ENCODE data around the gene FBXO42. TPM values are rescaled to one million over a fixed set of nuclear protein-coding genes. Genes with fewer than 3 reads are reported as not detected.

FBXO42 gene
- polyA plus RNA-seq, 3 donors = 11.6 to 18.4 (median 16.9) TPM

- H3K27ac ChIP-seq (ENCODE audit: low read depth in 1 of 2, low read length in 2 of 2) = peak overlapping the region in 1 of 2 donors; percentile 14
- peaks cover 93% of the 10 kb centered on the region for H4K20me1 ChIP-seq (ENCODE audit: insufficient read depth, low read length)
- Mint-ChIP-seq H3K36me3 (peaks cover 70 to 80% of the 10 kb centered on the region in 2 donors), H3K4me1 (peaks cover 24% of the 10 kb centered on the region), H3K27me3 (ENCODE audit: low read depth in 3 of 3) (peaks cover 0 to 3% (median under 1%) of the 10 kb centered on the region in 3 donors), H3K27ac (peak overlapping the region in 1 of 7 donors; percentile 15), H3K9me3 (no peaks in the 10 kb centered on the region), H3K4me3 (no peak overlapping the region)
- H3K79me2 ChIP-seq (ENCODE audit: insufficient read depth, low read length) = peaks cover 44% of the 10 kb centered on the region
- WGBS (ENCODE audit: insufficient coverage) = 92% methylated on average over 11 of the region's 13 CpGs
- no peaks in the 10 kb centered on the region for H3K9me3 ChIP-seq (replicated peaks in 1 of 2; ENCODE audit: control insufficient read depth in 1 of 2, insufficient read depth in 1 of 2, low read length in 2 of 2)
- intact Hi-C loops (cut with micrococcal nuclease) = no loop called here
- H3K9ac ChIP-seq (ENCODE audit: insufficient read depth, low read length, poor library complexity, severe bottlenecking) = no peak overlapping the region
- H3K4me3 ChIP-seq (replicated peaks in 1 of 3; ENCODE audit: low read depth in 2 of 3, low read length in 3 of 3) = no peak overlapping the region
- H3K36me3 ChIP-seq (replicated peaks in 1 of 2; ENCODE audit: control insufficient read depth in 1 of 2, insufficient read depth in 2 of 2, low read length in 2 of 2) = peaks cover 58 to 82% of the 10 kb centered on the region in 2 donors
- no peak for TF ChIP-seq CTCF (IDR thresholded peaks at IDR 0.05)
- no peak for DNase-seq
- peaks cover 10 to 16% of the 10 kb centered on the region in 2 donors for H3K4me1 ChIP-seq (ENCODE audit: control insufficient read depth in 1 of 2, insufficient read depth in 2 of 2, low read length in 2 of 2)
- H2AFZ ChIP-seq (ENCODE audit: insufficient read depth, low read depth, low read length, poor library complexity, severe bottlenecking) = no peak overlapping the region
- no peak overlapping the region for H3K4me2 ChIP-seq (replicated peaks; ENCODE audit: extremely low read depth, low read length, poor library complexity, severe bottlenecking)
- H3K27me3 ChIP-seq (ENCODE audit: control insufficient read depth in 2 of 2, insufficient read depth in 2 of 2, low read length in 2 of 2) = no peaks in the 10 kb centered on the region
Observed at GRCh38 chr1:16394977-16395376, 42.7 kb upstream of the FBXO42 start.

- WGBS (ENCODE audit: insufficient coverage) = 100% methylated on average over 2 of the region's 10 CpGs
- Mint-ChIP-seq H3K4me1 (peaks cover 25% of the 10 kb centered on the region), H3K27ac (peak overlapping the region in 2 of 7 donors; percentile 13 to 56), H3K27me3 (ENCODE audit: low read depth in 3 of 3) (peaks cover 0 to 3% (median 1%) of the 10 kb centered on the region in 3 donors), H3K4me3 (no peak overlapping the region), H3K9me3 (no peaks in the 10 kb centered on the region), H3K36me3 (peaks cover 64 to 70% of the 10 kb centered on the region in 2 donors)
- H3K79me2 ChIP-seq (ENCODE audit: insufficient read depth, low read length) = peaks cover 53% of the 10 kb centered on the region
- H3K4me2 ChIP-seq (replicated peaks; ENCODE audit: extremely low read depth, low read length, poor library complexity, severe bottlenecking) = no peak overlapping the region
- no peaks in the 10 kb centered on the region for H3K27me3 ChIP-seq (ENCODE audit: control insufficient read depth in 2 of 2, insufficient read depth in 2 of 2, low read length in 2 of 2)
- H3K4me1 ChIP-seq (ENCODE audit: control insufficient read depth in 1 of 2, insufficient read depth in 2 of 2, low read length in 2 of 2) = peaks cover 10 to 16% of the 10 kb centered on the region in 2 donors
- peaks cover 54 to 70% of the 10 kb centered on the region in 2 donors for H3K36me3 ChIP-seq (replicated peaks in 1 of 2; ENCODE audit: control insufficient read depth in 1 of 2, insufficient read depth in 2 of 2, low read length in 2 of 2)
- H3K27ac ChIP-seq (ENCODE audit: low read depth in 1 of 2, low read length in 2 of 2) = peak overlapping the region in 1 of 2 donors; percentile 6
- peaks cover 97% of the 10 kb centered on the region for H4K20me1 ChIP-seq (ENCODE audit: insufficient read depth, low read length)
- intact Hi-C loops (cut with micrococcal nuclease) = no loop called here
- H3K9ac ChIP-seq (ENCODE audit: insufficient read depth, low read length, poor library complexity, severe bottlenecking) = no peak overlapping the region
- no peak overlapping the region for H3K4me3 ChIP-seq (replicated peaks in 1 of 3; ENCODE audit: low read depth in 2 of 3, low read length in 3 of 3)
- H3K9me3 ChIP-seq (replicated peaks in 1 of 2; ENCODE audit: control insufficient read depth in 1 of 2, insufficient read depth in 1 of 2, low read length in 2 of 2) = no peaks in the 10 kb centered on the region
- TF ChIP-seq CTCF (IDR thresholded peaks at IDR 0.05) = no peak
- H2AFZ ChIP-seq (ENCODE audit: insufficient read depth, low read depth, low read length, poor library complexity, severe bottlenecking) = no peak overlapping the region
- DNase-seq = no peak
Observed at GRCh38 chr1:16393570-16394521, 41.6 kb upstream of the FBXO42 start.

Measured in CD14-positive monocyte (primary cell).